Heart right ventricle (tissue), 16 donors: ENCODE measurements around the gene MAMDC2. TPM values are rescaled to one million over a fixed set of nuclear protein-coding genes. Genes with fewer than 3 reads are reported as not detected.

ENCODE experiments used
- ATAC-seq, 8 donors: fragments of 200-7000 bp; cut with Tn5 transposase; one replicate each; pipeline ENCODE4 v1.9.1; 2020; ENCODE audit warnings: mild to moderate bottlenecking in 8 of 8, moderate library complexity in 8 of 8, moderate number of reproducible peaks in 1 of 8
- DNase-seq, 2 donors: peaks; one replicate each; pipeline ENCODE4 v3.0.0-alpha.2; 2020
- H3K27ac ChIP-seq, 10 donors: fragments of 200-600 bp; sonication (generic) in 2 of 10; one replicate each; pipeline versions ENCODE4 v1.5.0 to v1.8.0; 2020 to 2022; ENCODE audit warnings: mild to moderate bottlenecking in 3 of 10
- H3K27me3 ChIP-seq, 7 donors: fragments of 200-600 bp; one replicate each; pipeline ENCODE4 v1.8.0; 2021 to 2022; ENCODE audit warnings: mild to moderate bottlenecking in 2 of 7
- H3K36me3 ChIP-seq, 9 donors: fragments of 200-600 bp; sonication (generic) in 1 of 9; one replicate each; pipeline versions ENCODE4 v1.5.0 to v1.8.0; 2020 to 2022; ENCODE audit warnings: mild to moderate bottlenecking in 2 of 9
- H3K4me1 ChIP-seq, 9 donors: fragments of 200-600 bp; sonication (generic) in 1 of 9; one replicate each; pipeline versions ENCODE4 v1.5.0 to v1.8.0; 2020 to 2022; ENCODE audit warnings: mild to moderate bottlenecking in 4 of 9
- H3K4me3 ChIP-seq, 10 donors: fragments of 200-600 bp; sonication (generic) in 2 of 10; one replicate each; pipeline versions ENCODE4 v1.5.0 to v1.8.0; 2020 to 2022; ENCODE audit warnings: mild to moderate bottlenecking in 7 of 10, moderate library complexity in 2 of 10
- H3K9me3 ChIP-seq, 11 donors: fragments of 200-600 bp in 10 of 11; sonication (generic) in 2 of 11; one replicate each; pipeline versions ENCODE4 v1.5.0 to v1.8.0; 2013 to 2022; ENCODE audit warnings: mild to moderate bottlenecking in 2 of 11, control low read depth in 1 of 11, moderate library complexity in 1 of 11
- CTCF ChIP-seq, 9 donors: fragments of 200-600 bp; sonication (generic) in 2 of 9; IDR thresholded peaks; one replicate each; pipeline versions ENCODE4 v1.5.0 to v1.8.0; 2021 to 2022; ENCODE audit warnings: antibody characterized with exemption in 9 of 9, mild to moderate bottlenecking in 5 of 9, moderate library complexity in 1 of 9
- WGBS, 2 donors: extraction: QIAGEN DNeasy Blood & Tissue Kit; methylation state at CpG; one replicate each; pipeline ENCODE4 v1.1.7; 2013; ENCODE audit warnings: inconsistent platforms in 1 of 2; 5-methylcytosine and 5-hydroxymethylcytosine counted together
- intact Hi-C, 10 donors: fragments of 100-400 bp; cut with DNase I; formaldehyde crosslinking; loops; one replicate each; pipeline versions ENCODE4 v1.11.1 to v1.14.2; 2022
- polyA plus RNA-seq, 2 donors: library from polyadenylated mRNA; stranded (reverse); fragments of 200-250 nt; gene quantifications; one replicate each; pipeline ENCODE4 v1.2.3, GENCODE V29; 2013
- total RNA-seq, 10 donors: library from RNA; stranded (reverse); fragmentation: NEBNext Ultra II Directional in 3 of 10; extraction: Animal tissue kit (Norgen Biotek cat#: 25700) in 3 of 10; gene quantifications; one replicate each; pipeline versions ENCODE4 v1.2.1 to v1.2.4, GENCODE V29; 2021 to 2023
- donor health status: Arrhythmogenic right ventricular cardiomyopathy.
- donor health status: ischemic (EF 13 %, LVEDD 7.1; RV severe dilation, severe dysfunction).
- donor health status: healthy with polysubstance abuse.
- donor health status: DM: no; HTN: yes; CAD: no.
- donor health status: DM: no; HTN: no; CAD: no.
- donor health status: ischemic (EF 25% LVEDD 6.9; RV normal size, moderate dysfunction).
- donor health status: ischemic (EF 25% LVEDD 5.7; RV mildly dilated, moderate dysfunction).
- donor health status: healthy.
- donor health status: DM: yes; HTN: yes; CAD: no.
- donor health status: Ischemic cardiomyopathy.
- donor health status: ischemic (EF 35%, LVEDD 5.7; RV mildly dilated, moderate dysfunction).
- donor health status: nonischemic (EF 11% LVEDD 7.7; RV severe dilation, severe dysfunction).
- donor health status: DM: yes; HTN: yes; CAD: no.
- donor health status: PGD.
- donor health status: ischemic (EF 29% LVEDD 5.4; RV normal size, mild dysfunction).
- donor health status: nonischemic (EF 23%, LVEDD 6.1; RV moderate dilation, normal function).

The MAMDC2 gene
- total and polyA plus RNA-seq, 12 donors = 2.3 to 11.8 (median 5.8) TPM

GRCh38 chr9:70159630-70160029 is 116.0 kb downstream of the MAMDC2 start:
- peak overlapping the region in 1 of 10 donors; percentile 54 for H3K27ac ChIP-seq
- intact Hi-C loops = no loop called here
- no peak for DNase-seq

GRCh38 chr9:70160686-70161600 is 117.3 kb downstream of the MAMDC2 start:
- DNase-seq = no peak
- Histone ChIP-seq H3K4me3 (no peak overlapping the region), H3K9me3 (no peaks in the 10 kb centered on the region), H3K36me3 (no peaks in the 10 kb centered on the region), H3K27ac (peak overlapping the region in 5 of 10 donors; percentile 24 to 58 (median 39)), H3K27me3 (no peaks in the 10 kb centered on the region), H3K4me1 (peaks cover 0 to 22% (median 8%) of the 10 kb centered on the region in 9 donors)
- peak in 6 of 8 donors; percentile 44 to 87 (median 63) for ATAC-seq
- 46 to 52% methylated on average over 6 of the region's 6 CpGs for WGBS, 2 donors
- intact Hi-C loops = no loop called here
- TF ChIP-seq CTCF (IDR thresholded peaks at IDR 0.05) = no peak

More at GRCh38 chr9:70159630-70160029, 116.0 kb downstream of the MAMDC2 start:
- peaks cover 0 to 22% (median 8%) of the 10 kb centered on the region in 9 donors for H3K4me1 ChIP-seq
- no peak for ATAC-seq
- H3K36me3 ChIP-seq = peaks cover 0 to 3% (median 0%) of the 10 kb centered on the region in 9 donors
- WGBS, 2 donors = 75 to 80% methylated on average over 3 of the region's 3 CpGs
- no peaks in the 10 kb centered on the region for H3K27me3 ChIP-seq
- TF ChIP-seq CTCF (IDR thresholded peaks at IDR 0.05) = no peak
- peaks cover 0 to 3% (median 0%) of the 10 kb centered on the region in 11 donors for H3K9me3 ChIP-seq
- no peak overlapping the region for H3K4me3 ChIP-seq

- Histone ChIP-seq H3K36me3 (peaks cover 0 to 10% (median 0%) of the 10 kb centered on the region in 9 donors), H3K27me3 (no peaks in the 10 kb centered on the region), H3K4me3 (no peak overlapping the region), H3K9me3 (no peaks in the 10 kb centered on the region), H3K27ac (no peak overlapping the region), H3K4me1 (peaks cover 0 to 15% (median 8%) of the 10 kb centered on the region in 9 donors)
- ATAC-seq (no peak), DNase-seq (no peak)
- intact Hi-C loops = no loop called here
- no peak for TF ChIP-seq CTCF (IDR thresholded peaks at IDR 0.05)
- 76% methylated on average over 6 of the region's 6 CpGs for WGBS, 2 donors
Measured at GRCh38 chr9:70165006-70165602, 121.5 kb downstream of the MAMDC2 start.

GRCh38 chr9:70168521-70168920 is 124.9 kb downstream of the MAMDC2 start:
- Histone ChIP-seq H3K27ac (no peak overlapping the region), H3K4me1 (no peaks in the 10 kb centered on the region), H3K27me3 (no peaks in the 10 kb centered on the region), H3K4me3 (no peak overlapping the region), H3K36me3 (peaks cover 0 to 36% (median 0%) of the 10 kb centered on the region in 9 donors), H3K9me3 (no peaks in the 10 kb centered on the region)
- DNase-seq (no peak), ATAC-seq (no peak)
- no peak for TF ChIP-seq CTCF (IDR thresholded peaks at IDR 0.05)
- intact Hi-C loops = no loop called here
- WGBS, 2 donors = 92 to 96% methylated on average over 5 of the region's 5 CpGs
